GM21390 (cell line): ENCODE measurements around the gene PDE6G.
"Not testable (repeated sequence)": the region's sequence is repeated elsewhere in the genome, so short reads cannot be mapped to it uniquely, and the experiment has no call there.

ENCODE experiments used
- ATAC-seq: cut with Tn5 transposase; IDR thresholded peaks from one replicate; pipeline ENCODE4 v1.9.1; 2021; ENCODE audit not compliant: unreplicated experiment

PDE6G gene

GRCh38 chr17:81635973-81636504 lies 20.3 kb downstream of the PDE6G start:
- ATAC-seq = no peak

- ATAC-seq = no peak
Observed at GRCh38 chr17:81635431-81635830, 20.9 kb downstream of the PDE6G start.

GRCh38 chr17:81631482-81631881 lies 24.9 kb downstream of the PDE6G start:
- ATAC-seq = no peak

GRCh38 chr17:81630274-81630673 lies 26.1 kb downstream of the PDE6G start:
- ATAC-seq = no peak

GRCh38 chr17:81621494-81622130 lies 34.7 kb downstream of the PDE6G start:
- ATAC-seq = no peak

- ATAC-seq = not testable (repeated sequence)
Observed at GRCh38 chr17:81618307-81618706, 38.0 kb downstream of the PDE6G start.

- ATAC-seq = no peak
Observed at GRCh38 chr17:81616877-81617276, 39.5 kb downstream of the PDE6G start.

- ATAC-seq = no peak
Observed at GRCh38 chr17:81615401-81615930, 40.9 kb downstream of the PDE6G start.

GRCh38 chr17:81612172-81612970 lies 44.0 kb downstream of the PDE6G start:
- no peak for ATAC-seq

- ATAC-seq = no peak
Observed at GRCh38 chr17:81609541-81610311, 46.6 kb downstream of the PDE6G start.

- ATAC-seq = no peak
Observed at GRCh38 chr17:81608605-81609004, 47.7 kb downstream of the PDE6G start.

GRCh38 chr17:81608082-81608481 lies 48.3 kb downstream of the PDE6G start:
- ATAC-seq = no peak

GRCh38 chr17:81607431-81607830 lies 48.9 kb downstream of the PDE6G start:
- ATAC-seq = no peak

- ATAC-seq = no peak
Observed at GRCh38 chr17:81603846-81604610, 52.3 kb downstream of the PDE6G start.

GRCh38 chr17:81601525-81602120 lies 54.7 kb downstream of the PDE6G start:
- no peak for ATAC-seq
